Stimulated activated naive CD8-positive, alpha-beta T cell treated with anti-CD3 and anti-CD28 coated beads, Interleukin-15, Interleukin-2, amounts not matched to agents 100 ng/mL and 50 ng/mL, for 24 hours (primary cell): ENCODE measurements around the gene HOTAIR.

Experiments
- H3K27ac Mint-ChIP-seq: one replicate; pipeline ENCODE4 v1.8.0; 2021; ENCODE audit warnings: mild to moderate bottlenecking, mixed read lengths
- H3K27me3 Mint-ChIP-seq: one replicate; pipeline ENCODE4 v1.8.0; 2021; ENCODE audit warnings: mixed read lengths
- H3K36me3 Mint-ChIP-seq: one replicate; pipeline ENCODE4 v1.8.0; 2021; ENCODE audit warnings: low read depth, mixed read lengths
- H3K4me1 Mint-ChIP-seq: one replicate; pipeline ENCODE4 v1.8.0; 2021; ENCODE audit warnings: low read depth, mixed read lengths
- H3K4me3 Mint-ChIP-seq: one replicate; pipeline ENCODE4 v1.8.0; 2021; ENCODE audit warnings: mild to moderate bottlenecking, mixed read lengths
- H3K9me3 Mint-ChIP-seq: one replicate; pipeline ENCODE4 v1.8.0; 2021; ENCODE audit warnings: mixed read lengths

Gene HOTAIR

GRCh38 chr12:54005531-54005852 is 30.7 kb upstream of the HOTAIR start:
- no peak overlapping the region for H3K27ac Mint-ChIP-seq
- peaks cover 88% of the 10 kb centered on the region for H3K27me3 Mint-ChIP-seq
- no peaks in the 10 kb centered on the region for H3K9me3 Mint-ChIP-seq
- H3K4me3 Mint-ChIP-seq = no peak overlapping the region
- H3K36me3 Mint-ChIP-seq = no peaks in the 10 kb centered on the region
- H3K4me1 Mint-ChIP-seq = peaks cover 18% of the 10 kb centered on the region

- Mint-ChIP-seq H3K4me1 (peaks cover 18% of the 10 kb centered on the region), H3K27ac (no peak overlapping the region)
These were observed 30.2 kb upstream of the HOTAIR start for GRCh38 chr12:54004841-54005530.

GRCh38 chr12:54004063-54004840 is 29.5 kb upstream of the HOTAIR start:
- H3K27me3 Mint-ChIP-seq = peaks cover 86% of the 10 kb centered on the region
- no peaks in the 10 kb centered on the region for H3K9me3 Mint-ChIP-seq
- H3K27ac Mint-ChIP-seq = no peak overlapping the region
- H3K4me3 Mint-ChIP-seq = no peak overlapping the region
- H3K4me1 Mint-ChIP-seq = peaks cover 14% of the 10 kb centered on the region
- H3K36me3 Mint-ChIP-seq = no peaks in the 10 kb centered on the region

More at GRCh38 chr12:54004841-54005530, 30.2 kb upstream of the HOTAIR start:
- Mint-ChIP-seq H3K9me3 (no peaks in the 10 kb centered on the region), H3K36me3 (no peaks in the 10 kb centered on the region), H3K4me3 (no peak overlapping the region), H3K27me3 (peaks cover 87% of the 10 kb centered on the region)

GRCh38 chr12:54003625-54004024 is 28.9 kb upstream of the HOTAIR start:
- no peak overlapping the region for H3K4me3 Mint-ChIP-seq
- peaks cover 13% of the 10 kb centered on the region for H3K4me1 Mint-ChIP-seq
- H3K36me3 Mint-ChIP-seq = no peaks in the 10 kb centered on the region
- H3K27me3 Mint-ChIP-seq = peaks cover 90% of the 10 kb centered on the region
- H3K9me3 Mint-ChIP-seq = no peaks in the 10 kb centered on the region
- H3K27ac Mint-ChIP-seq = no peak overlapping the region

- no peak overlapping the region for H3K27ac Mint-ChIP-seq
- H3K4me3 Mint-ChIP-seq = no peak overlapping the region
- H3K4me1 Mint-ChIP-seq = peaks cover 13% of the 10 kb centered on the region
- H3K9me3 Mint-ChIP-seq = no peaks in the 10 kb centered on the region
- peaks cover 92% of the 10 kb centered on the region for H3K27me3 Mint-ChIP-seq
- H3K36me3 Mint-ChIP-seq = no peaks in the 10 kb centered on the region
These were observed 28.2 kb upstream of the HOTAIR start for GRCh38 chr12:54002915-54003389.

- H3K4me3 Mint-ChIP-seq = no peak overlapping the region
- no peaks in the 10 kb centered on the region for H3K9me3 Mint-ChIP-seq
- H3K27ac Mint-ChIP-seq = no peak overlapping the region
- no peaks in the 10 kb centered on the region for H3K36me3 Mint-ChIP-seq
- H3K27me3 Mint-ChIP-seq = peaks cover 92% of the 10 kb centered on the region
- peaks cover 17% of the 10 kb centered on the region for H3K4me1 Mint-ChIP-seq
These were observed 27.6 kb upstream of the HOTAIR start for GRCh38 chr12:54002278-54002914.

GRCh38 chr12:54001283-54002187 is 26.8 kb upstream of the HOTAIR start:
- Mint-ChIP-seq H3K4me3 (no peak overlapping the region), H3K27ac (no peak overlapping the region)

GRCh38 chr12:54000116-54001114 is 25.7 kb upstream of the HOTAIR start, which contains the start of gene HOXC9:
Gene HOXC9 (plus strand): TSS chr12:54000161. CDS start chr12:54000189, 28 bp downstream.
- Mint-ChIP-seq H3K36me3 (no peaks in the 10 kb centered on the region), H3K4me1 (peaks cover 27% of the 10 kb centered on the region), H3K4me3 (peak within 1 kb of the TSS; percentile 51), H3K27me3 (peaks cover 90% of the 10 kb centered on the region), H3K9me3 (no peaks in the 10 kb centered on the region), H3K27ac (no peak within 1 kb of the TSS)

More at GRCh38 chr12:54001283-54002187, 26.8 kb upstream of the HOTAIR start:
- peaks cover 22% of the 10 kb centered on the region for H3K4me1 Mint-ChIP-seq
- no peaks in the 10 kb centered on the region for H3K36me3 Mint-ChIP-seq
- H3K9me3 Mint-ChIP-seq = no peaks in the 10 kb centered on the region
- peaks cover 90% of the 10 kb centered on the region for H3K27me3 Mint-ChIP-seq

- H3K36me3 Mint-ChIP-seq = no peaks in the 10 kb centered on the region
- peak overlapping the region; percentile 51 for H3K4me3 Mint-ChIP-seq
- no peaks in the 10 kb centered on the region for H3K9me3 Mint-ChIP-seq
- no peak overlapping the region for H3K27ac Mint-ChIP-seq
- H3K27me3 Mint-ChIP-seq = peaks cover 90% of the 10 kb centered on the region
- H3K4me1 Mint-ChIP-seq = peaks cover 32% of the 10 kb centered on the region
These were observed 24.9 kb upstream of the HOTAIR start for GRCh38 chr12:53999559-54000115.

- H3K4me1 Mint-ChIP-seq = peaks cover 35% of the 10 kb centered on the region
- no peaks in the 10 kb centered on the region for H3K9me3 Mint-ChIP-seq
- H3K27ac Mint-ChIP-seq = no peak overlapping the region
- no peaks in the 10 kb centered on the region for H3K36me3 Mint-ChIP-seq
- no peak overlapping the region for H3K4me3 Mint-ChIP-seq
- peaks cover 90% of the 10 kb centered on the region for H3K27me3 Mint-ChIP-seq
These were observed 24.1 kb upstream of the HOTAIR start for GRCh38 chr12:53998900-53999236.

GRCh38 chr12:53998110-53998899 is 23.6 kb upstream of the HOTAIR start:
- Mint-ChIP-seq H3K27me3 (peaks cover 90% of the 10 kb centered on the region), H3K9me3 (no peaks in the 10 kb centered on the region), H3K4me3 (no peak overlapping the region), H3K27ac (no peak overlapping the region), H3K36me3 (no peaks in the 10 kb centered on the region), H3K4me1 (peaks cover 36% of the 10 kb centered on the region)

GRCh38 chr12:53997204-53998109 is 22.7 kb upstream of the HOTAIR start:
- no peaks in the 10 kb centered on the region for H3K9me3 Mint-ChIP-seq
- peaks cover 36% of the 10 kb centered on the region for H3K4me1 Mint-ChIP-seq
- H3K27me3 Mint-ChIP-seq = peaks cover 88% of the 10 kb centered on the region
- H3K4me3 Mint-ChIP-seq = no peak overlapping the region
- H3K27ac Mint-ChIP-seq = no peak overlapping the region
- no peaks in the 10 kb centered on the region for H3K36me3 Mint-ChIP-seq
